ENCODE measurements around the gene AGBL5. TPM values are rescaled to one million over a fixed set of nuclear protein-coding genes. Genes with fewer than 3 reads are reported as not detected.
A peak's percentile ranks its signal among the peaks of the same experiment; 100 is the strongest.

Gene AGBL5
- total RNA-seq, 2 donors from 2014 or later, result 14.1 to 21.6 TPM

DNA sequence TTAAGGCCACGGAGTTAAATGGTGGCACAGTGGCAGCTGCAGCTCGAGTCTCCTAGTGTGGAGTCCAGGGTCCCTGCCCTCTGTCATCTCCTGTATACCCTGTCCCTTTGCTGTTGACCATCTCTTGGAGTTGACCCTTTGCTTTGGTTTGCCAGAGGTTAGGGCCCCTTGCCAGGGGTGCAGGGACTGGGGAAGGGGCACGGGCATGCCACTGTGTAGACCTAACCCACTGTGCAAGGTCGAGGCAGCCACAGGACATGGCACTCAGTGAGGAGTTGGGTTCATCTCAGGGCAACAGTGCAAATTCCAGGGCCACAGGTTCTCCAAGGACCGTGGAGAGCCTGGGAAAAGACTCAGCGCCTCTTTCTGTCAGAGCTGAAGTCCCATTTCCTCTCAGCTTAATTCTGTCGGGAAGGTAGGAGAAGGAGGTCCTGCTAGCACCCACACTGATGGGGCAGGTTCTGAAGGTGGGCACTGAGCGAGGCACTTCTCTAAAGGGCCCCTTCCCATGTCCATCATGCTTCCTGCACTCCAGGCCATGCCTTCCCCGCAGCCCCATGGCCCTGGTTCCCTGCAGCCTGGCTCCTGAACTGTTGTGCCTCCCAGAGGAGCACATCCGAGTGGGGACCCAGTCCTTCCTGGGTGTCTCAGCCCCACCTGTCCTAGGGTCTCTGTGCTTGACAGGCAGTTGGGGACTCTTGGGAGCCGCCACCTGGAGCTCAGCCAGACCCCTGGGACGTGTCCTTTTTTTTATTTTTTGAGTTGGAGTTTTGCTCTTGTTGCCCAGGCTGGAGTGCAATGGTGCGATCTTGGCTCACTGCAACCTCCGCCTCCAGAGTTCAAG is 37.9 kb downstream of the AGBL5 start:
- H3K36me3 Mint-ChIP-seq, result no peaks in the 10 kb centered on the region
- H3K9me3 Mint-ChIP-seq, result no peaks in the 10 kb centered on the region
- no peak overlapping the region for H3K27ac Mint-ChIP-seq
- ATAC-seq, result no peak
- no peak for DNase-seq (ENCODE audit: low spot score in 2 of 2)

DNA sequence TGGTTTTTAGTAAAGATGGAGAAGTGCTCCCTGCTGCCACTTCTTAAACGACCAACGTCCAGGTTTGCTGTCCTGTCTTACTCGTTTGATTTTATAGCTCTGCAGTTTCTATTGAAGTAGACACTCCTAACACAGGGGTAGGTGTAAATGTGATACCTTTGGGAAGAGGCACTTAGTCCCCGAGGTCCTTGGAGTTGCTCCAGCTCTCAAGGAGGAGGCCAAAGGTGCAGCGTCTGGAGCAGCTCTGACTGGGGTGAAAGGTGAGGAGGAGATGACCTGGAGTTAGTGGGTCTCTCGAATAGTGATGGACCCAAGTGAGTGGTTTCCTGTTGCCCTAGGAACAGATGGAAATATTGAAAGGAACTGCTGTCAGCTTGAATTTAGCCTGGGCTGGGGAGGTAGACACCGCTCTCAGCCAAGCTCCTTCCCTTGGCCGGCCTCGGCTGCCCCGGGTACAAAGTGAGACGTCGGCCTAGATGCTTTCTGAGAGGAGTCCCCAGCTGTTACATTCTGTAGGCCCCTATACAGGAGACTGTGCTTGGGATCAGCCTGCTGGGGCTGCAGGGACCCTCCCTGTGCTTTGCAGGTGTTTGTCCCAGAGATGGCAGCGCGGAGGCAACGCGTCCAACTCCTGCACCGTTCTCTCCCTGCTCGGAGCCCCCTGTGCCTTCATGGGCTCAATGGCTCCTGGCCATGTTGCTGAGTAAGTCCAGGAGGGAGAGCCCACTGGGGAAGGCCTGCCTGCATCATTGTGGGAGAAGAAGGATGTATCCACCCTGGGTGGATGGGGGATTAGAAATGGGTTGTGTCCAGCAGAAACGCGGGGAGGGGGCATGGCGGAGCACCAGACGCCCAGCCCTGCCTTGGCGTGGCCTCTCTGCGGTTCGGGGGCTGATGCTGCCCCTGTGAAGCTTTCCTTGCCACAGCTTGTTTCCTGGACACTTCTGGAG is 40.6 kb downstream of the AGBL5 start:
- no peaks in the 10 kb centered on the region for H3K36me3 Mint-ChIP-seq
- H3K27ac Mint-ChIP-seq, result peak overlapping the region in 1 of 2 donors; percentile 50
- ATAC-seq, result no peak
- H3K9me3 Mint-ChIP-seq, result no peaks in the 10 kb centered on the region
- no peak for DNase-seq (ENCODE audit: low spot score in 2 of 2)

DNA sequence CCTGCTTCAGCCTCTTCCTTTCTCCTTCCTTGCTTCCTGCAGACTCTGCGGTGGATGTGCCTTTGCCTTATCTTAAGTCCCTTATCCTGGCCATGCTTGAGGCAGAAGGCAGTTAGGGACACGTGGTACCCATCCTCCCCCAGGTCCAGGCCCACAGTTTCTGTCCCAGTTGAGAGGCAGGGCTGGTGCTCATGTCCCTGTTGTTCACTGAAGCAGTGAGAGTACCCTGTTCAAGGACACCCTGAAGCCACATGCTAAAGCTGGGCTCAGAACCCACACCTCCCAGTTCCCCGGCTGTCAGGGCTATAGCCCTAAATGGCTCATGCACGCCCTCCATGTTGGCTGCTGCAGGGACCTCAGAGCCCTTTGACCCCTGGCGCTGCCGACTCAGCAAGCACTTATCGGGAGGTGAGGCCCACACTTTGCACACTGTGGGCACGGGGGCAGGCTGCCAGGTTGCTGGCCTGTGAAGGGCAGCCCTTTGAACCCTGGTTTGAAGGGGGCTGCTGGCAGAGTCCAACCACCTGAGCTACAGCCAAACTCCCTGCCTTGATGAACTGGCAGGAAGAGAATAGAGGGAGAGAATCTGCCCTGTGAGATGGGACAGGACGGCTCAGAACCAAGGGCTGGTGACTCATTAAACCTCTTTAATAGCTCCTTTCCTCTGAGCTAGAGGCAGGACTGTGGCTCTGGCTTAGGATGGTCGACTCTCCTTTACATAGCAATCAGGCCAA is 41.4 kb downstream of the AGBL5 start:
- DNase-seq (ENCODE audit: low spot score in 2 of 2) (no peak), ATAC-seq (no peak)
- Mint-ChIP-seq H3K36me3 (no peaks in the 10 kb centered on the region), H3K27ac (no peak overlapping the region), H3K9me3 (no peaks in the 10 kb centered on the region)

DNA sequence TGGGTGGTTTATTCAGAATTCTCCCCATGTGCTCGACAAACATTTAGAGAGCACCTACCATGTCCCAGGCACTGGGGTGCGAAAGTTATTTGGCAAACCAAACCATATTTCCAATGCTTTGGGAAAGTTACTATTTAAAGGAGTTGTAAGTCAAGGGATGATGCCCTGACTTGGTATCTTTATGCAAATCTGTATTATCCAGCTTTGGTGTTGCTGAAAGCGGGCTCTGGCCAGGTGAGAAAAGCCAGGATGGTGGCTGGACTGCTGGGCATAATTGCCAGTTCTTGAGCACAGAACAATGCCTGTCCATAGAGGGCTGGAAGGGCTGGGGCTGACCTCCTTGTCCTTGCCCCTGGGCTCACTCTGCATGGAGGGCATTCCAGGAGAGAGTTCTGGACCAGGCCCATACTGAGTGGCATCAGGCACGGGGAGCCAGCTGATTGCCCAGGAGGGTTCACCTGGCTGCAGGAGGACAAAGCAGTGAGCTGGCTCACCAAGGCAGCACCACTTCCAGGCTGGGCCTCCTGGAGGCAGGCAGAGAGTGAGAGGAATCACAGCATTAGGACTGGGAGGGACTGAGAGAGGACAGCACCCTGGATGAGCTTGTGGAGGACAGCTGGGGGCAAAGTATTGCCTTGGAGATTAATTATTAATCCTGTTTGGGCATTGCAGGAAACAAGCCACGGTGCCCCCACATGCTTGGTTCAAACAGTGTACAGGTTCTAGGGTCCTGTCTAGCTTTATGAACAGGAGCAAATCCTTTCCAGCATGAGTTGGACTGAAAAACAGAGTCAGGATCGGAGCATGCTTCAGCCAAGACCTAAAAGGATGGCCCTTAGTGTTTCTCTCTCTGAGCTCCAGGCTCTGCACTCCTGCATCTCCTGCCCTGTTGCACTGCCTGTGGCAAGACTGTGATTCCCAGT is 42.2 kb downstream of the AGBL5 start:
- H3K27ac Mint-ChIP-seq, result peak overlapping the region in 1 of 2 donors; percentile 60
- H3K9me3 Mint-ChIP-seq, result no peaks in the 10 kb centered on the region
- ATAC-seq (no peak), DNase-seq (ENCODE audit: low spot score in 2 of 2) (no peak)
- H3K36me3 Mint-ChIP-seq, result no peaks in the 10 kb centered on the region

DNA sequence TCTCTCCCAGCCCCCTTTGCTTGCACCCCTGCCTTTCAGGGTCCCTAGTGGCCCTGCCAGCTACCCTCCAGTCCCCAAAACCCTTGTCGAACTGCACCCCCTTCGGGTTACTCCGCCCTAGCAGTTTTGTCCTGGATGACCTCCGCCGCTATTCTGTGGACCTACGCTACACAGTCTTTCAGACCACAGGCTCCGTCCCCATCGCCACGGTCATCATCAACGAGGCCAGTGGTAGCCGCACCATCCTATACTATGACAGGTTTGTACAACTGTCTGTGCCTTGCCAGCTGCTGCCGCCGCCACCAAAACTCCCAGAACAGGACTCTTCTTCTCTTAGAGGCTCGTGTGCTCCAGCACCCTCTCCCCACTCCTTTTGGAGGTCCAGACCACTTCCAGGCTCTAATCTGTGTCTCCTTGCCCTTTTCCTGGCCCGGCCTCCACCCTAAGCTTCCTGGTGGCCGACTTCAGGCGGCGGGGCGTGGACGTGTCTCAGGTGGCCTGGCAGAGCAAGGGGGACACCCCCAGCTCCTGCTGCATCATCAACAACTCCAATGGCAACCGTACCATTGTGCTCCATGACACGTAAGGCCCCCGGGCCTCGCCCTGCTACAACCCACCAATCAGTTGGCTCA is 43.0 kb downstream of the AGBL5 start:
- Mint-ChIP-seq H3K36me3 (no peaks in the 10 kb centered on the region), H3K9me3 (no peaks in the 10 kb centered on the region), H3K27ac (peak overlapping the region in 1 of 2 donors; percentile 60)
- DNase-seq (ENCODE audit: low spot score in 2 of 2) (no peak), ATAC-seq (no peak)

DNA sequence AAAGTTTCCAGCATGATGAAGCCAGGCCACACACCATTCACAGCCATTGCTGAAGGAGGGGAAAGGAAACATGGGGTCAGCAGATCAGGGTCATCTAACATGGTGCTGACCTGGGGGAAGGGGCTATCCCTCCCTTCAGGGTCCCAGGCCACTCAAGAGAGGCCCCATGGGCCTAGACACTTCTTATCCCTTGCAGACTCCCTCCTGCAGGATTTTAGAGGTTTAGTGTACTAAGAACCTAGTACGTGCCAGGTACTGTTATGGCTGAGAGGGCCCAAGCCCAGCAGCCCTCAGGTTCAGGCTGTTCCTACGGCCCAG is 43.9 kb downstream of the AGBL5 start:
- no peaks in the 10 kb centered on the region for H3K9me3 Mint-ChIP-seq
- no peak for ATAC-seq
- DNase-seq (ENCODE audit: low spot score in 2 of 2), result no peak
- no peak overlapping the region for H3K27ac Mint-ChIP-seq
- no peaks in the 10 kb centered on the region for H3K36me3 Mint-ChIP-seq

DNA sequence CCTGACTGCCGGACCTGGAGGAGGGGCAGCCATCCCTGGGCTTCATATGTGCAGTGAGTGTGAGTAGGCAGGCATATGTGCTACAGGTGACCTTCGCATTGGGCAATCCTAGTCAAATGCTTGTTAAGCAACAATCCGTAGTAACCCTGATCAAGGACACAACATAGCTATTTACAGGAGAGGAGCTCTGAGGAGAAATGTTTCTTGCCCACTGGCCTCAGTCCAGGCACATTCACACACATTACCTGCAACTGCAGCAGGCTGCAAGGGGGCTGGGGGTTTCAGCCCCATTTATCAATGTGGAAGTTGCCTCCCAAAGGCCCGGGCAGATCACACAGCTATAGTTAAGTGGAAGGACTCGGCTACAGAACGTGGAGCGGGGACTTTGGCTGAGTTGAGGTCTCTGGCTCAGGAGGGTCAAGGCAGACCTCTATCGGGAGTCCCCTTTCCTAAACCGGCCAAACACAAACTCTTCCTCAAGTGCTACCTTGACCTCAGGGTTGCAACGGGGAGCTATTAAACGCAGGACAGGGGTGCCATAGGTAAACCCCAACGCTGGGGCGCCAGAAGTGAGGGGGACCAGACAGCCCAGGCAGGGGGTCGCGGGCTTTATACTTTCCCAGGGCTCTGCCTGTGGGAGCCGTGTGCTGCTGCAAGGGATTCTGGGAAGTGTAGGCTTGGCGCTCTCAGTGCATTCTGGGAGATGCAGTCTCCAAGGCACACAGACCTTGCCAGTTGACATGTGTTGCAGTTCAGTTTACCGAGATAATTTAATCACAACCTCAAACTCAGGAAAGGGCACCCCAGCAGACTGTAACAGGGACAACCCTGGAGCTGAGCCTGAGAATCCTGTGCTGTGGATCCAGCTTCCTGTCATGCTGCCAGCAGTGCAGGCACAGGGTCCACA is 44.5 kb downstream of the AGBL5 start:
- Mint-ChIP-seq H3K36me3 (no peaks in the 10 kb centered on the region), H3K27ac (no peak overlapping the region), H3K9me3 (no peaks in the 10 kb centered on the region)
- ATAC-seq (peak in 1 of 2 donors; percentile 86), DNase-seq (ENCODE audit: low spot score in 2 of 2) (peak in 1 of 2 donors; percentile 36)

DNA sequence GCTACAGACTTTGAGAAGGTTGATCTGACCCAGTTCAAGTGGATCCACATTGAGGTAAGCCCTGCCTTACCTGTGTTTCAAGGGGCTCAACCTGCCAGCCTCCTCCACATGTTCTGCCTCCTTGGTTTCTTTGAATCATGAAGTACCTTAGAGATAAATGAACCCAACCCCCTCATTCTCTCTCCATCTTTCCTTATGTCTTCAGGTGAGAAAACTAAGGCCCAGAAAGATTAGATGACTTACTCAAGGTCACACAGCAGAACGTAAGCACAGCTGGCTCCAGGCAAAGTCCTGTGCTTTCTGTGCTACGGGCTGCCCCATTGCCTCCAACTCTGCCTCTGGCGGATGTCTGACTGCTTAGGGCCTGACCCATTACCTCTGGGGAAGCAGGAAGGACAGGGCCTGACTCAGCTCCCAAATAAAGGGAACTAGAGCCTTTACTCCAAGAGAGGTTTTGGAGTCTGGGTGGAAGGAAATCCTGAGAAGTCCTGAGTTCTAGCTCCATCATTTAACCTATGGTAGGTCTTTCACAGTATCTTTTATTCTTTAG is 45.4 kb downstream of the AGBL5 start:
- DNase-seq (ENCODE audit: low spot score in 2 of 2), result no peak
- Mint-ChIP-seq H3K36me3 (no peaks in the 10 kb centered on the region), H3K27ac (no peak overlapping the region), H3K9me3 (no peaks in the 10 kb centered on the region)
- ATAC-seq, result no peak

DNA sequence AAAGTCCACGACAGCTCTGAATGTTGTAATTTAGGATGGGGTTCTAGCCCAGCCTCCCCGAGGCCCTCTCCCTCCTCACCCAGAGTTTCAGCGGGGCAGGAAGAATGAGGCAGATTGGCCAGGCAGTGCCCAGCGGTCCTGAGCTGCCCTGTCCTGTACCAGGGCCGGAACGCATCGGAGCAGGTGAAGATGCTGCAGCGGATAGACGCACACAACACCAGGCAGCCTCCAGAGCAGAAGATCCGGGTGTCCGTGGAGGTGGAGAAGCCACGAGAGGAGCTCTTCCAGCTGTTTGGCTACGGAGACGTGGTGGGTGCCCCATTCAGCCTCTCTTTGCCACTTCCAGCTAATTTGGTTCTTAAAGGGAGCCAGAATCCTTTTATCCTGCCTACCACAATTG is 45.9 kb downstream of the AGBL5 start:
- H3K36me3 Mint-ChIP-seq, result no peaks in the 10 kb centered on the region
- ATAC-seq (no peak), DNase-seq (ENCODE audit: low spot score in 2 of 2) (no peak)
- H3K27ac Mint-ChIP-seq, result no peak overlapping the region
- H3K9me3 Mint-ChIP-seq, result no peaks in the 10 kb centered on the region

DNA sequence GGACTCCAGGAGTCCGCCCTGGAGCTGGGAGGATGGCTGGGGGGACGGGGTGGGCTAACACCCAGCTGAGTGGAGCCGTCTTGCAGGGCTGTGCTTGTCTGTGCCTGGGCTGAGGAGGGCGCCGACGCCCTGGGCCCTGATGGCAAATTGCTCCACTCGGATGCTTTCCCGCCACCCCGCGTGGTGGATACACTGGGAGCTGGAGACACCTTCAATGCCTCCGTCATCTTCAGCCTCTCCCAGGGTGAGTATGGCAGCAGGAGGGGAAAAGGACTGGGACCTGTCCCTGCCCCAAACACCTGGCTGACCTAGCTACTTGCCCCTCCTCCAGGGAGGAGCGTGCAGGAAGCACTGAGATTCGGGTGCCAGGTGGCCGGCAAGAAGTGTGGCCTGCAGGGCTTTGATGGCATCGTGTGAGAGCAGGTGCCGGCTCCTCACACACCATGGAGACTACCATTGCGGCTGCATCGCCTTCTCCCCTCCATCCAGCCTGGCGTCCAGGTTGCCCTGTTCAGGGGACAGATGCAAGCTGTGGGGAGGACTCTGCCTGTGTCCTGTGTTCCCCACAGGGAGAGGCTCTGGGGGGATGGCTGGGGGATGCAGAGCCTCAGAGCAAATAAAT is 48.0 kb downstream of the AGBL5 start:
- H3K27ac Mint-ChIP-seq, result no peak overlapping the region
- no peak for ATAC-seq

DNA sequence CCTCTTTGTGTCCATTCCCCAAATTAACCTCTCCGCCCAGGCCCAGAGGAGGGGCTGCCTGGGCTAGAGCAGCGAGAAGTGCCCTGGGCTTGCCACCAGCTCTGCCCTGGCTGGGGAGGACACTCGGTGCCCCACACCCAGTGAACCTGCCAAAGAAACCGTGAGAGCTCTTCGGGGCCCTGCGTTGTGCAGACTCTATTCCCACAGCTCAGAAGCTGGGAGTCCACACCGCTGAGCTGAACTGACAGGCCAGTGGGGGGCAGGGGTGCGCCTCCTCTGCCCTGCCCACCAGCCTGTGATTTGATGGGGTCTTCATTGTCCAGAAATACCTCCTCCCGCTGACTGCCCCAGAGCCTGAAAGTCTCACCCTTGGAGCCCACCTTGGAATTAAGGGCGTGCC is 48.6 kb downstream of the AGBL5 start:
- H3K27ac Mint-ChIP-seq, result peak overlapping the region in 1 of 2 donors; percentile 22
- ATAC-seq (no peak), DNase-seq (ENCODE audit: low spot score in 2 of 2) (no peak)
- H3K36me3 Mint-ChIP-seq, result no peaks in the 10 kb centered on the region
- no peaks in the 10 kb centered on the region for H3K9me3 Mint-ChIP-seq

More for the DNA sequence above, 48.0 kb downstream of the AGBL5 start:
- DNase-seq (ENCODE audit: low spot score in 2 of 2), result no peak
- no peaks in the 10 kb centered on the region for H3K9me3 Mint-ChIP-seq
- H3K36me3 Mint-ChIP-seq, result no peaks in the 10 kb centered on the region

DNA sequence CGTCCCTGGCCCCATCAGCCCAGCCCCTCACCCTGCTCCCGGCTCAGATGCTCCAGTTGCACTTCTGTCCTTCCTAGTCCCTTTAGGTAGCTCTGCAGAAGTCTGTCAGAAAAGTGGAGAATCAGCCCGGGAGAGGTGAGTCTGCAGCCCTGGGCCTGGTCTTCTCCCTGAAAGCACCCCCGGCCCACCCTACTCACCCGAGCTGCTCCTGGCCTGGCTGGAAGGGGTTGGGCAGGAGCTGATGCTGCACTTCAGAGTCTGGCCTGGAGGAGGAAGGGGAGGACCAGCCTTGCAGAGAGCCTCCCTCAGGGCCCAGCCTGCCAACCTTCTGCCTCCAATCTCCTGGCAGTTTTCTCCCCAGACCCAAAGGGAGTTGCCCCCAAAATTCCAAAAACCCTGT is 50.9 kb downstream of the AGBL5 start:
- DNase-seq (ENCODE audit: low spot score in 2 of 2) (no peak), ATAC-seq (no peak)
- Mint-ChIP-seq H3K9me3 (no peaks in the 10 kb centered on the region), H3K36me3 (no peaks in the 10 kb centered on the region), H3K27ac (peak overlapping the region in 1 of 2 donors; percentile 33)

DNA sequence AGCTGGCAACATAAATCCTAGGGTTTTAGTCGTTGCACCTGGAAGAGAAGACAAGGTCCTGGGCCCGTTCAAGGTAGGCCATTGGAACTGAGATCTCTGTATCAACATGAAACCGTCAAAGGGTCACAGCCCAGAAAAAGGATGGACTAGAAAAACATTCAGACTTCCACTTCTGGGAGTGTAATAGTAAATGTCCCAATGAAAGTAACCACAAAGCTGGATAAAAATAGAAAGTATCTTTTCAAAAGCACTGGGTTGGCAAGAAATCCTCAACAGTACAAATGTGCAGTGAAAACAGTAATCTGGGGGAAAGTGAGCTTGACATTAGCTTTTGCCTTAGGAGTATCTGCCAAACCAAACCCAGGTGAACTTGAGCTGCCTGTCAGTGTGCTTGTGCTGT is 54.5 kb downstream of the AGBL5 start:
- no peak overlapping the region for H3K27ac Mint-ChIP-seq
- DNase-seq (ENCODE audit: low spot score in 2 of 2) (no peak), ATAC-seq (no peak)
- no peaks in the 10 kb centered on the region for H3K36me3 Mint-ChIP-seq
- H3K9me3 Mint-ChIP-seq, result no peaks in the 10 kb centered on the region

DNA sequence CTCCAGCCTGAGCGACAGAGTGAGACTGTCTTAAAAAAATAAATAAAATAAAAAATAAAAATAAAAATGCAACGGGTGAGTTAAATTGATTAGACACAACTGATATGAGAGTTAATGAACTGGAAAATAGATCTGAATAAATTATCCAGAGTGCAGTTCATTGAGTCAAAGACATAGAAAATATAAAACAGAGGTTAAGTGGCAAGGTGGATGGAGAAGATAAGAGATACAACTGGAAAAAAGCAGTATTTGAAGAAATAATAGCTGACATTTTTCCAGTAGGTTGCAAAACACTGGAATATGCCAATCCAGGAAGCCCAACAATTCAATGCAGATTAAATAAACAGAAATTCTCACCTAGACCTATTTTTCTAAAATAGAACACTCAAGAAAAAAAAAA is 56.8 kb downstream of the AGBL5 start:
- DNase-seq (ENCODE audit: low spot score in 2 of 2) (no peak), ATAC-seq (no peak)
- H3K27ac Mint-ChIP-seq, result no peak overlapping the region
- H3K36me3 Mint-ChIP-seq, result no peaks in the 10 kb centered on the region
- no peaks in the 10 kb centered on the region for H3K9me3 Mint-ChIP-seq
